ENCODE results near the gene CCDC50.

GRCh38 chr3:191362037-191362436, 32.8 kb downstream of the CCDC50 start:
- TF ChIP-seq CREB1 (IDR thresholded peaks at IDR 0.05; ENCODE audit: low read depth) (no peak), CTCF (IDR thresholded peaks at IDR 0.05 in 2 of 3, conservative IDR thresholded peaks at IDR 0.05 in 1 of 3; ENCODE audit: control insufficient read depth in 2 of 3, extremely low read depth in 1 of 3, insufficient read depth in 1 of 3, low read depth in 3 of 3, low read length in 3 of 3) (no peak), POLR2AphosphoS5 (IDR thresholded peaks at IDR 0.05; ENCODE audit: low read length) (no peak), CBX5 (IDR thresholded peaks at IDR 0.05; ENCODE audit: low read depth) (no peak), JUNB (IDR thresholded peaks at IDR 0.05) (no peak), EZH2 (IDR thresholded peaks at IDR 0.05; ENCODE audit: borderline replicate concordance, control insufficient read depth, low read depth, low read length) (no peak), MYC (IDR thresholded peaks at IDR 0.05; ENCODE audit: insufficient read depth, insufficient read length, insufficient replicate concordance, low read length, severe bottlenecking) (no peak)

Measured in GM12878 (cell line).